Effector memory CD8-positive, alpha-beta T cell (primary cell): ENCODE results near the gene TMEM53.

ENCODE experiments used
- ATAC-seq: fragments of 150-1000 bp; cut with Tn5 transposase; replicated peaks from 2 replicates; pipeline ENCODE4 v1.10.0; 2021; ENCODE audit warnings: mild to moderate bottlenecking, moderate library complexity
- DNase-seq, 3 experiments: peaks; one replicate each; pipeline ENCODE4 v3.0.0; 2021
- H3K27ac Mint-ChIP-seq, 2 donors: one replicate each; pipeline ENCODE4 v1.8.0; 2022; ENCODE audit warnings: mild to moderate bottlenecking in 2 of 2, mixed read lengths in 2 of 2, moderate library complexity in 2 of 2
- H3K27me3 Mint-ChIP-seq, 2 donors: one replicate each; pipeline ENCODE4 v1.8.0; 2022; ENCODE audit warnings: mixed read lengths in 2 of 2
- H3K36me3 Mint-ChIP-seq: one replicate; pipeline ENCODE4 v1.8.0; 2022; ENCODE audit warnings: mild to moderate bottlenecking, moderate library complexity, mixed read lengths; ENCODE audit not compliant: insufficient read depth
- H3K4me1 Mint-ChIP-seq, 2 donors: one replicate each; pipeline ENCODE4 v1.8.0; 2022; ENCODE audit warnings: low read depth in 2 of 2, mixed read lengths in 2 of 2
- H3K4me3 Mint-ChIP-seq, 2 donors: one replicate each; pipeline ENCODE4 v1.8.0; 2022; ENCODE audit warnings: mild to moderate bottlenecking in 2 of 2, mixed read lengths in 2 of 2, moderate library complexity in 2 of 2
- H3K9me3 Mint-ChIP-seq, 2 donors: one replicate each; pipeline ENCODE4 v1.8.0; 2022; ENCODE audit warnings: mixed read lengths in 2 of 2
- total RNA-seq, 9 experiments: gene quantifications; one replicate each; lab custom pipeline; 2026; lab: John Stamatoyannopoulos, UW

Gene TMEM53
- 0.50 to 3.2 (median 1.8) reads per million in 9 experiments for total RNA-seq

DNA sequence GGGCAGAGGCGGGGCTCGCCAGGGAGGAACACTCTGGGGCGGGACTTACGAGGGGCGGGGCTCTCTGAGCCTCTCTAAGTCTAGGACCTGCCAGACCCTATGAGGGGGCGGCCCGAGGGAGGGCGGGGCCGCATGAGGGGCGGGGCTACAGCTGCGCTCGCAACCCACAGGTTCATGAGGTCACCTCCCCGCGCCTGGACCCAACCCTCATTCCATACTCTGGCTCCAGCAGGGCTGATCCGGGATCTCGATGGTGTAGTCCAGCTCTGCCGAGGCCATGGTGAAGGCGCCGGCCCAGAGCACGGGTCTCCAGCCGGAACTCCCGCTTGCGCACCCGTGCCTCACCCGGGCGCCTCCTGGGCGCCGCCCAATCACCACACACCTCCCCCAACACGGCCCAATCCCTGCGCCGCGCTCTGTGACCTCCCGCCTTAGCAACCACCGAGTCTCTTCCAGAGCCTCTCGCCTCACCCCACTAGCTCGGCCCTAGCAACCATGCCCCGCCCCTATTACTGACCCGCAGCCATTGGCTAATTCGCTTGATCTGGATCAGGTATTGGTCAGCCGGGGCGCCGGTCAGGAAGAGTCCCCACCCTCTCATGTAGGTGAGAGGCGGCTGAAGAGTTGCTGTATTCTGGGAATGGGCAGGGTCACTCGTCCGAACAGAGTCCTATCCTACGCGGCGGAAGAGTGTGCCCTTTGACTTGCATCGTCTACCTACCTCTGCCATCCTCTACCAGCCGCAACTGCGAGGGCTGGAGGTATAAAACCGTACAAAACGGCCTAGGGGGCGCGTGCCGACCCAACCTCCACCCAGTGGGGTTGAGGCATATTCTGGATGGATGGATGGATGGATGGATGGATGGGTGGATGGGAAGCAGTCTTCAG is at the start of gene TMEM53, which contains the start of gene ARMH1:
Gene TMEM53, minus strand, starts transcription at position 369 of the 888 bp plus-strand sequence. Its CDS starts 90 bp downstream, at position 279.
Gene ARMH1, plus strand, starts transcription at position 602 of the 888 bp plus-strand sequence. CDS start 14,984 bp downstream, outside the sequence.
- Mint-ChIP-seq H3K4me3 (peak within 1 kb of the TSS; percentile 83 to 88), H3K36me3 (peaks cover 9% of the 10 kb centered on the region), H3K4me1 (peaks cover 14 to 17% of the 10 kb centered on the region in 2 donors), H3K9me3 (no peaks in the 10 kb centered on the region), H3K27ac (peak within 1 kb of the TSS; percentile 74 to 88), H3K27me3 (no peaks in the 10 kb centered on the region)
- ATAC-seq (peak; percentile 91), DNase-seq (peak; percentile 95 to 96 (median 95))

DNA sequence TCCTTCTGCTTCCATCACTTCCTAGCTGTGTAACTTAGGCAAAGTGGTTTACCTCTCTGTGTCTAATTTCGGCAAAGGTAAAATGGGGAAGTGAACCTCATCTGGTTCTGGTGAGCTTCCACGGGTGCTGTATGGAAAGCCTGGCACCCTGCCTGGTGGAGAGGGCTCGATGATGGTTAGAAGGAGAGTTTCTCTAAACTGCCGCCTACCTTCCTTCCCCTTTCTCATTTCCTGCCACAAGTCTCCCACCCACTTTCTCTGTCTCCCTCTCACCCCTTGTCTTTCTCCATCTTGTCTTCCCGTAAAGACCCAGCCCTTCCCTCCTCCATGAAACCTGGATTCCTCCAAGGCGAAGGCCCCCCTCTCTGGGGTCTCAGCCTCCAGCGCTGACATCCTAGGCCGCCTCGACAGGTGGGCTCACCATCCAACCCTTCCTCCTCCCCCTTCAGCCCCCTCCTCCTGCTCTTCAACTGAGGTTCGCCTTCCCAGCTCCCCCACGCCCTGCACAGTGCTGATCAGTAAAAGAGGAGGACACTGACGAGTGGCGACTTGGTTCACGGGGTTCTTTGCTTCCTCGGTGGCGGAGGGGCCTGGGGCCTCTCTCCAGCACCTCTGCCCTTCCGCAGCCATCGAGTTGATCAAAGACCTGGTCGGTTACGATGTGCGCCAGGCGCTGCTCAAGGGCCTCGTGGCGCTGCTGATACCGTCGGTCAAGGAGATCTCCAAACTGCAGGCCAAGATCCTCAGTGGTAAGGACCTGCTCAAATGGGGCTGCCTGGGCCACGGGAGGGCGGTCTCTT is 49.4 kb upstream of the TMEM53 start:
- Mint-ChIP-seq H3K36me3 (peaks cover 28% of the 10 kb centered on the region), H3K27me3 (no peaks in the 10 kb centered on the region), H3K27ac (peak overlapping the region; percentile 77 to 89), H3K9me3 (no peaks in the 10 kb centered on the region), H3K4me1 (peaks cover 27 to 46% of the 10 kb centered on the region in 2 donors), H3K4me3 (peak overlapping the region; percentile 46 to 77)
- ATAC-seq, result no peak
- no peak for DNase-seq

DNA sequence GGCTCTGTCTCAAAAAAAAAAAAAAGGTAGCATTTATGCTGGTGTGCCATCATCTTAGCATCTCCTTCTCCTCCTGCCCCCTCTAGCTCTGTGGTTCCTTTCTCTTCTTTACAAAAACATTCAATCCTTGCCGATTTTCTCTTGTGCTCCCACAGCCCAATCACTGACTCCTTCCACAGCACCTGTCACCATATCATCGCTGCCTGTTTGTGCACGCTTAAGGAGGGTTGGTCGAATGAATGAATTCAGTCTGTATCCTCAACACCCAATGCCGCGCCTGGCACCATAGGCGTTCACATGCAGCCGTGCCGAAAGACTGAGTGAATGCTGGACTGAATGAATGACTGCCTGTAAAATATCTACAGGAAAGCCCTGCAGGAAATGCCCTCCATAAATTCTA is 48.8 kb upstream of the TMEM53 start:
- no peak for DNase-seq
- Mint-ChIP-seq H3K27me3 (no peaks in the 10 kb centered on the region), H3K4me3 (peak overlapping the region; percentile 46 to 77), H3K9me3 (no peaks in the 10 kb centered on the region), H3K36me3 (peaks cover 29% of the 10 kb centered on the region), H3K27ac (peak overlapping the region; percentile 77 to 89), H3K4me1 (peaks cover 28 to 48% of the 10 kb centered on the region in 2 donors)
- no peak for ATAC-seq

DNA sequence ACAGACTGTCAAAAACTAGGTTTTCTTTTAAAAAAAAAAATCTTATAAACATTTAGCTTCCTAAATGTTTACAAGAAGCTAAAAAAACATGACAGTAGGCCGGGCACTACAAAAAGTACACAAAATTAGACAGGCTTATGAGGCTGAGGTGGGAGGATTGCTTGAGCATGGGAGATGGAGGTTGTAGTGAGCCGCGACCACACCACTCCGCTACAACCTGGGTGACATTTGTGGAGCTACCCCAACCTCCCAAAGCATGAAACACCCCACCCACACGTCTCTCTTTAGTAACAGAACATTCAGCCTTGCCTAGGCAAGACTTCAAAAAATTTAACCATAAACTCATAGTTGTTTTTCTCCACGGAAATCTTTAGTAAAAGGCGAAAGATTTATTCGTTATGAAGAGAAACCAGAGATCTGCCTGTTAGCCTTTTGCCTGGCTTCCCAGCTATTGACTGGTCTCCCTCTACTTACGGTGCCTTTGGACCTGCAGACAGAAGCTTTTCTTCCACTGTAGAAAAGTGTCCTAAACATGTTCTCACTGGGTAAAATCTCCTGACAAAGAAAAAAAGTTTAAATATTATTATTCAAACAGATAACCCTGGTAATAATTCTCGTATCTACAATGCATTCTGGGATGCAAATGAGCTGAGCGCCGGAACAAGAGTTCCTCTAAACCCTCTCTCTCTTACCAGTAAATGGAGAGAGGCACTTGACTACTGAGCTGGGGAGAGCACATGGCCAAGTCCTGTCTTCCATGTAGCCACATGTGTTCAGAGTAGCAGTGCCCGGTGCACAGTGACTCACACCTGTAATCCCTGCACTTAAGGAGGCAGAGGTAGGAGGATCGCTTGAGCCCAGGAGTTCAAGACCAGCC is 47.4 kb upstream of the TMEM53 start:
- H3K4me3 Mint-ChIP-seq, result peak overlapping the region; percentile 65 to 79
- ATAC-seq (peak; percentile 90), DNase-seq (peak; percentile 56 to 63 (median 61))
- peaks cover 32 to 55% of the 10 kb centered on the region in 2 donors for H3K4me1 Mint-ChIP-seq
- H3K27ac Mint-ChIP-seq, result peak overlapping the region; percentile 98
- peaks cover 29% of the 10 kb centered on the region for H3K36me3 Mint-ChIP-seq
- no peaks in the 10 kb centered on the region for H3K9me3 Mint-ChIP-seq
- no peaks in the 10 kb centered on the region for H3K27me3 Mint-ChIP-seq

DNA sequence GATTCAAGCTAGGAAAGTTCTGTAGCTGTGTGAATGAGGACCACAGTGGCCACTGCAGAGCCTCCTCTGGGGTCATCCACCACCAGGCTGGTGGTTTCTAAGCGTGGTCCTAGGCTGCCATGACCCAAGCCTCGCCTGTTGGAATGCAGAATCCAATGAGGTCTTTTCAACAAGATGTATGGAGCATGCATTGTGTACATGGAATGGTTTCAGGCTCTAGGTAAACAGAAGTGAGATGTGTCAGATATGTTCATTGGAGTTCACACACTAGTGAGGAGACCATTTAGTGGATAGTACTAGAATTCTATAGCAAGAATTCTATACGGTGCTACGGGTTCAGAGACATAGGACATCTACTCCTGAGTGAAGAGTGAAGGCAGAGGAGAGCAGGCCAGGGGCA is 46.0 kb upstream of the TMEM53 start:
- Mint-ChIP-seq H3K27me3 (no peaks in the 10 kb centered on the region), H3K36me3 (peaks cover 29% of the 10 kb centered on the region), H3K27ac (peak overlapping the region; percentile 98), H3K4me1 (peaks cover 42 to 66% of the 10 kb centered on the region in 2 donors), H3K9me3 (no peaks in the 10 kb centered on the region), H3K4me3 (peak overlapping the region; percentile 56 to 79)
- ATAC-seq (no peak), DNase-seq (no peak)

DNA sequence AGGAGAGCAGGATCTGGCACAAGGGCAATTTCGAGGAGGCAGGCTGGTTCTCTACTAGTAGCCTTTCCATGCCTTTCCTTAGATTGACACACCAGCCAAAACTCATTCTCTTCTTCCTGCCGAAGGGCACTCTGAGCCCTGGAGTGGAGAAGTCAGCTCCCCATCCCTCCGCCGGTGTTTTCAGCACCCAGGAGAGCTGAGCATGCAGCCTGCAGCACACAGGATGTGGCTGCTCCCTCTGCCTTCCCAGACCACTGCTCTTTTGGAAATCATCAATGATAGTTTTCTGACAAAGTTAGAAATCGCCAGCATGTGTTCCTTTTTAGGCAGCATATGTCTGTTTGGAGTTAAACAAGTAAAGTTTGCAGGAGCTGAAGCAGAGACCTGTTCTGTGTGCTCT is 45.0 kb upstream of the TMEM53 start:
- DNase-seq, result no peak
- Mint-ChIP-seq H3K27me3 (no peaks in the 10 kb centered on the region), H3K9me3 (no peaks in the 10 kb centered on the region), H3K4me1 (peaks cover 45 to 68% of the 10 kb centered on the region in 2 donors), H3K4me3 (no peak overlapping the region), H3K27ac (peak overlapping the region in 1 of 2 donors; percentile 6), H3K36me3 (peaks cover 26% of the 10 kb centered on the region)
- no peak for ATAC-seq

DNA sequence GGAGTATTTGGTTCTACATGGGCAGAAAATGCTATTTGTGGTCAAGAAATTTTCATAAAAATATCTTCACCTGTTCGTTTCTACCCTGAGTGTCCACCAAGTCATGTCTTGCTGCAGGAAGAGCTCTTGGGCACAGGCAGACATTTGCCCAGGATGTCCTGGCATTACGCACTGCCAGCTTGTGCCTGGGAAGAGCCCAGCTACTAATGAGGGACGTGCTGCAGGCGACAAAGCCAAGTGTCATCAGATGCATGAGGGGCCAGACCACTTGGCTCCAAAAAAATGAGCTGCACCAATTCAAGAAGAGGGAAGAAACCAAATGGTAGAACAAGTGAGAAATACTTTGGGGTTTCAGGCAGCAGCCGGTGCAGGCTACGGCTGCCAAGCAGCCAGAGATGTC is 43.8 kb upstream of the TMEM53 start:
- ATAC-seq (no peak), DNase-seq (no peak)
- Mint-ChIP-seq H3K36me3 (peaks cover 19% of the 10 kb centered on the region), H3K27ac (no peak overlapping the region), H3K9me3 (no peaks in the 10 kb centered on the region), H3K4me3 (peak overlapping the region in 1 of 2 donors; percentile 17), H3K4me1 (peaks cover 36 to 62% of the 10 kb centered on the region in 2 donors), H3K27me3 (no peaks in the 10 kb centered on the region)

DNA sequence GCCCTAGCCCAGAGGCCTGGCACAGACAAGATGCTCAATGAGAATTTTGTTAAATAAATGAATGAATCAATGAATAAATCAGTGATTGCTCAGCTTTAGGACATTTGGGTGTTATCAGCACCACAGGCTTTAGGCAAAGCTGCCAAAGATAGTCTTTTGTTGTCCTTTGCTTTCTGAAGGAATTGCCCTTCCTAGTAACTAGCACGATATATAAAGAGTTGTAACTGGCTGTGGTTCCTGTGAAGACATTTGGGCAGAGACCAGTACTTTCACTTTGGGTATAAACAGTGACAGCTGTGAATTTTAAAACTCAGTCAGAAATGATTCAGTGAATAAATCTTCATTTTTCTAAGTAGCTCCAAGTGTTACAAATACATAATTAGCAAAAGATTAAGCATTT is 43.4 kb upstream of the TMEM53 start:
- DNase-seq (no peak), ATAC-seq (no peak)
- Mint-ChIP-seq H3K27me3 (no peaks in the 10 kb centered on the region), H3K4me1 (peaks cover 35 to 59% of the 10 kb centered on the region in 2 donors), H3K4me3 (no peak overlapping the region), H3K36me3 (peaks cover 19% of the 10 kb centered on the region), H3K9me3 (no peaks in the 10 kb centered on the region), H3K27ac (peak overlapping the region in 1 of 2 donors; percentile 82)

DNA sequence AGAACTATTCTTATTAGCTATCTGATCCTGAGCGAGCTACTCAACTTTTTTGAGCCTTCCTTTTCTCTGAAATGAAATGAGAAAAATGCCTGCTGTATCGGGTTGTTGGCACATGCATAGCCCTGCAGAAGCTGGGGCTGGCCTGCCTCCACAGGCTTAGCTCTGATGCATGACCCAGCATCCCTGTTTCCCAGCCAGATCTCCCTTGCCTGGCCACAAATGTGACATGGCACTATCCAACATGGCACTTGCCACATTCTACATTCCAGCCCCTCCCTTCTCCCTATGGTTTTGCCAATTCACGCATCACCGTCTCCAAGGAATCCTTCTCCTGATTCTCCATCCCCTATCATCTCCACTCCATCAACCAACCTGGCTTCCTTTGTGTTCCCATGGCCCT is 42.9 kb upstream of the TMEM53 start:
- H3K4me1 Mint-ChIP-seq, result peaks cover 35 to 59% of the 10 kb centered on the region in 2 donors
- H3K27me3 Mint-ChIP-seq, result no peaks in the 10 kb centered on the region
- H3K27ac Mint-ChIP-seq, result peak overlapping the region in 1 of 2 donors; percentile 82
- no peak for DNase-seq
- H3K36me3 Mint-ChIP-seq, result peaks cover 19% of the 10 kb centered on the region
- ATAC-seq, result no peak
- H3K9me3 Mint-ChIP-seq, result no peaks in the 10 kb centered on the region
- H3K4me3 Mint-ChIP-seq, result no peak overlapping the region

DNA sequence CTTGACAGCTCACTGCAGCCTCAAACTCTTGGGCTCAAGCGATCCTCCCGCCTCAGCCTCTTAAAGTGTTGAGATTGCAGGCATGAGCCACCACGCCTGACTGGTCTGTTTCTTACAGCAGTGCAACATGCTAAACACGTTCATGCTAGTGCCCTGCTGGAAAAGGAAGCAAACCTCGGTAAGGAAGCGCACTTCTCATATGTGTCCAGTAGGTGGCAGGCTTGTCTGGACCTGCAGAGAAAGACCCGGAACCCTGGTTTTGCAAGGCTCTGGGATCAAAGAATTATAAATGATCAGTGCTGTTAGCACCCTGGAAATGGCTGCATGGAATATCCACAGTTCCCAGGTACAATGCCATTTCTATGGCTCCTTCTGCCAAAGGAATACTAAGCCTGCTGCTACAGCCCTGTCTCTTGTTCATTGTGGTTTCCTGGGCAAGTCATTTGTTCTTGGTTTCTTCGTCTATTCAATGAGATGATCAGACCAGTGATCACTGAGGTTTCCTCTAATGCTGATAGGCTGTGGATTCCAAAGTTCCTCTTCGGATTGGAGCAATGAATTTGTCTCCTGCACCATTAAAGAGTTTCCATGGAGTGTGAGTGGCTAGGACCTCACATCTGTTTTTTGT is 40.8 kb upstream of the TMEM53 start:
- no peak overlapping the region for H3K27ac Mint-ChIP-seq
- peak overlapping the region; percentile 29 to 54 for H3K4me3 Mint-ChIP-seq
- peak; percentile 95 for ATAC-seq
- H3K9me3 Mint-ChIP-seq, result no peaks in the 10 kb centered on the region
- H3K27me3 Mint-ChIP-seq, result no peaks in the 10 kb centered on the region
- H3K36me3 Mint-ChIP-seq, result peaks cover 4% of the 10 kb centered on the region
- peaks cover 22 to 40% of the 10 kb centered on the region in 2 donors for H3K4me1 Mint-ChIP-seq
- DNase-seq, result peak; percentile 64 to 75 (median 71)

DNA sequence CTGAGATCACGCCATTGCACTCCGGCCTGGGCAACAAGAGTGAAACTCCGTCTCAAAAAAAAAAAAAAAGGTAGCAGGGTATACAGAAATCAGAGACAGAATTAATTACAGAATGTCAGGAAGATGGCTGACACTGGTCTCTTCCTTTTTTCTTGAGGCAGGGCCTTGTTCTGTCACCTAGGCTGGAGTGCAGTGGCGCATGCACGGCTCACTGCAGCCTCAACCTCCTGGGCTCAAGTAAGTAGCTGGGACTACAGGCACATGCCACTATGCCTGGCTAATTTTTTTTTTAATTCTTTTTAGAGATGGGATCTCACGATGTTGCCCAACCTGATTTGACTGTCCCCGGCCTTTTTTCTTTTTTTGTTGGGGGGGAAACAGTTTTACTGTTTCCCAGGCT is 40.3 kb upstream of the TMEM53 start:
- Mint-ChIP-seq H3K36me3 (peaks cover 4% of the 10 kb centered on the region), H3K4me1 (peaks cover 22 to 37% of the 10 kb centered on the region in 2 donors), H3K27me3 (no peaks in the 10 kb centered on the region), H3K27ac (no peak overlapping the region), H3K4me3 (peak overlapping the region in 1 of 2 donors; percentile 54), H3K9me3 (no peaks in the 10 kb centered on the region)
- DNase-seq, result no peak
- ATAC-seq, result no peak

DNA sequence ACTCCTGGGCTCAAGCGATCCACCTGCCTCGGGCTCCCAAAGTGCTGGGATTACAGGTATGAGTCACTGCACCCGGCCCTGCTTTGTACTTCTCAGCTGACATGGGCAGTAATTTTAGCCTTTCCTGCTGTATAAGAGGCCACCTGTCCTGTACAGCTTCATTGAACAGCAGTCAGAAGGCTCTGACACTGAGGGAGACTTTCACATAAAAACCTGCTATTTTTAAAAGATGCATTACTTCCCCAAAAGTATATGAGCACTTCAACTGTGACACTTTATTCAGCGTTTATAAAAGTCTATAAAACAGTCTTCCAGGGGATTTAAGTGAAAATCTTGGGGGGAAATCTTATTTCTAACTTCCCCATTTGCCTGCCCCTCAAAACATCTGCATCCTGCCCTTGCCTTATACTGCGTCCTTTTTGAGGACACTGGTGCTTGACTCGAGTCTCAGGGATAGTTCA is 39.1 kb upstream of the TMEM53 start:
- Mint-ChIP-seq H3K27me3 (peaks cover 0 to 10% of the 10 kb centered on the region in 2 donors), H3K4me1 (peaks cover 21 to 31% of the 10 kb centered on the region in 2 donors), H3K9me3 (no peaks in the 10 kb centered on the region), H3K4me3 (no peak overlapping the region), H3K27ac (no peak overlapping the region), H3K36me3 (peaks cover under 1% of the 10 kb centered on the region)
- DNase-seq, result no peak
- no peak for ATAC-seq
